Retina (tissue), 1 donor: ENCODE data around the gene UBE2Q2.
A peak's percentile ranks its signal among the peaks of the same experiment; 100 is the strongest.

Experiments
- DNase-seq: peaks from one replicate; pipeline ENCODE4 v3.0.0-alpha.2; 2016

The UBE2Q2 gene

DNA sequence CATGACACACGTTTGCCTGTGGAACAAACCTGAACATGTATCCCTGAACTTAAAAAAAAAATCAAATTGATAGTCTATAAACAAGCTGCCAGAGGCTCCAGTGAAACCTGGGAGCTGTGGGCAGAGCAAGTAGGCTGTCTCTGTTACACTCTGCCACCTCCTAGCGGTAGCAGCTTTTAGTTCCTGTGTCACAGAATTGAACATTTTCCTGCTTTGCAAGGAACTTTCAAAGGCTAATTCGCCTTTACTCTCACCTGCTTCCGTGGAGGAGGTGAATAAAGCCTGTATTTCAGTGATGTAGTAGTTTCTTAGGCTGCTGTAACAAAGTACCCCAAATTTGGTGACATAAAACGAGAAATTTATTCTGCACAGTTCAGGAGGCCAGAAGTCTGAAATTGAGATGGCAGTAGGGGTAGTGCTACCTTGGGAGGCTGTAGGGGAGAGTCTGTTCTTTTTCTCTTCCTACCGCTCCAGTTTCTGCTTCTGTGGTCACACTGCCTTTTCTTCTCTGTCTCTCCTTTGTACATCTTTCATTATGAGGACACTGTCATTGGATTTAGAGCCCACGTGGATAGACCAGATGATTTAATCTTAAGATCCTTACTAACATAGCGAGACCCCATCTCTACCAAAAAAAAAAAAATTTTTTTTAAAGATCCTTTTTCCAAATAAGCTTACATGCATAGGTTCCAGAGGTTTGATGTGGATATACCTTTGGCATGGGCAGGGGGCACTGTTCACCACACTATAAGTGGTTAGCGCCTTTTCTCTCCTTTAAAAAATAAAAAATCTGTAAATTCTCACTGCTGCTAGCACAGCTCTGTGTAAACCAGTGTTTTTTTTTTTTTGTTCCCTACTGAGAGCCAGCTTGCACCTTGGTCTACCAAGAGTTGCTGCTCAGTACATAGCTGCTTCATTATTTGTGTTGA, 85.7 kb downstream of the UBE2Q2 start:
- DNase-seq, result peak; percentile 6

DNA sequence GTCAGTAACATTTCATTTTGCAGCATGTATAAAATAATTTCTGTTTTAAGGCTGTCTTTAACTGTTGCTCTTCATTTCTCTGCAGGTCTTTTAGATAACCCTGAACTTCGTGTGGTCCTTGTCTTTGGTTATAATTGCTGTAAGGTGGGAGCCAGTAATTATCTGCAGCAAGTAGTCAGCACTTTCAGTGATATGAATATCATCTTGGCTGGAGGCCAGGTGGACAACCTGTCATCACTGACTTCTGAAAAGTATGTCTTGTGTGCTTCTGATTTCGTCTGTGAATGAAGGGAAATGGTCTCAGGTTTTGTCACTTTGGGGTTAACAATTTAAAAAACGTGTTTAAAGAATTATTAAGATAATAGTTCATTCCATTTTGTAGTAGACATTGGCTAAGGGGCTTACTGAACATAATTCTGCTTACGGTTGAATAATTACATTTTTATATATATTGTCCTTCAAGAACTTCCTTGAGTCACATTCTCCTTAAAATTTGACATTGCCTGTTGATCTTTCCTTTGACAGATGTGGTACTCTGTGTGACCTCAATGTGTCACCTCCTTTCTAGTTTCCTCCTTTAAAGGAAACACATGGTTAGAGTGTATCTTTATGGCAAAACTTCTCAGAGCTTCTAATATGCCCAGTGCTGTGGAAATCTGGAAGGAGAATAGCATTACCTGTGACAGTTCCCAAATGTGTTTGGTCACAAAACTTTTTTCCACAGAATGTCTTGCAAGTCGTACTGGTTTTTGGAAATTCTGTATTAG, 86.7 kb downstream of the UBE2Q2 start:
- DNase-seq, result no peak

DNA sequence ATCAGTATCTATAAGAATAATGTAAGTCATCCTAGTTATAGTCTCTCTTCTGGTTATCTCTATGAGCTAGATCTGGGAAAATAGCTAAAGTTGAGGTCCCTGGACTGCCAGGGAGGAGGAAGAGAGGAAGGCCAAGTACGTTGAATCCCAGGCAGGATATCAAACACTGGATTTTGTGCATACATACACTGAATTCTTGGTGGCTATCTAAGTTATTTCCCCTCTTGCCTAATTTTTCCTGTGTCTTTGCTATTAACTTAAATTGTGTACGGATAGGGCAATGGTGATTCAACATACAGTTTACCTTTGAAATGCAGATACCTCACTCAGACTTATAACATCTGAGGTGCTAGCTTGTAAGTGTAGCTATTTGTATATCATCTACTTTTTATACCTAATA, 87.6 kb downstream of the UBE2Q2 start:
- no peak for DNase-seq

DNA sequence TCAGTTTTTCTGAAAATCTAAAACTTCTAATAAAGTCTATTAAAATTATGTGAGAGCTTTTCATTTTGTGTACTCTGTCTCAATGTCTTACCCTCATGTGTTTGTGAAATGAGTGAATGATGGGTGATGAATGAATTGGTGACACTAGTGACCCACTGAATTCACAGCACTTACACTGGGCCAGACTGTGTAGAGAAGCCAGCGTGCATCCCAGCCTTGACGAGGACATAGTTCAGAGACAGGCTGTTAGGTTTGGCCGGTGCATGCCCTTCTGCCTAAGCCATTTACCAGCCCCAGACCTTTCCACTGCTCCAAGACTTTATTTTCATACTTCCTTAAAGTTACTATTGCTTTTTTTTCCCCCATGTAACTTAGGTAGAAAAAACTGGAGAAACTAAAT, 99.2 kb downstream of the UBE2Q2 start:
- DNase-seq, result no peak

DNA sequence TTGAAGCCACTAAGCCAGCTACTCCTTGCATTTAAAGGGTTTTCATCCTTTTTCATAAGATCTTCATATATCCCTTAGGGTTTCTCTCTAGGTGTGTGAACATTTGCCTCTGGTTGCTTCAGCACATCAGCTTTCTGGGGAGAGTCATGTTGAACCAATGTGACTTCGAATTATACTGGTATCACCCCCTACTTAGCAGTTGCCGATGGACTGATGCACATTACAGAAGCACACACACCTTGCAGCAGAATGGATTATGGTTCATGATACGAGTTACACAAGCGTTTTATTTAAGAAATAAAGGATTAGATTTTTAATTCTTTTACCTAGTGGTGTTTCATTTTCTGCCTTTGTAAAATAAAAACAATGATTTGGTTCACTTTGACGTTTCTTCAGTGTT, 100.0 kb downstream of the UBE2Q2 start:
- no peak for DNase-seq

DNA sequence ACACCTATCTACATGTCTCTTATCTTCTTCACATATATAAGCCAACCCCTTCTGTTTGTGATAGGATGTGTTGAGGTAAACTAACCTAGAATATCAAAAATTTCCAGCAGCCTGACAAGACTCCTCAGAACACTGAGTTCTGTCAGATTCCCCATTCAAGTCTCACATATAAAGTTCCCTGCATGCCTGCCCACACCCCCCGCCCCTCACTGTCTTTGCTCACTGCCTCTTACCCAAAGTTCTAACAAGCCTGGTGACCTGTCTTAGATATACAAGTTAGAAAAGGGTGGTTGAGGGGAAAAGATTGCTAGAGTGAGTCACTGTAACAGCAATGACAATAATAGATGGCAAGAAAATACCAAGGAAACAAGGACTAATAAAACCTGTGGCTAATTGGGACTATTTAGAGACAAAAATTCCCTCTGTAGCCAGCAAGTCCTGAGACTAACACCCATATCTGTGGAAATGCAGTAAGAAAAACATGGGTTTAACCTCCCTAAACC, 100.5 kb downstream of the UBE2Q2 start:
- DNase-seq, result no peak

DNA sequence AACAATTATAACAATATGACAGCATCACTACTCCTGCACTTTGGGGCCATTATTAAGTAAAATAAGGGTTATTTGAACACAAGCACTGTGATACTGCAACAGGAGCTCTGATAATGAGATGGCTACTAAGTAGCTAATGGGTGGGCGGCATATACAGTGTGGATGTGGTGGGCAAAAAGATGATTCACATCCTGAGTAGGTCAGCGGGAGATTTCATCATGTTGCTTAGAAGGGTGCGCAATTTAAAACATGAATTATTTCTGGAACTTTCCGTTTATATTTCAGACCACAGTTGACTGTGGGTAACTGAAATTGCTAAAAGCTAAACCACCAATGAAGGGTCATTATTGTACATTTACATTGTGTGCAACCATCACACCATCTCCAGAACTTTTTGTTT, 102.7 kb downstream of the UBE2Q2 start:
- no peak for DNase-seq

DNA sequence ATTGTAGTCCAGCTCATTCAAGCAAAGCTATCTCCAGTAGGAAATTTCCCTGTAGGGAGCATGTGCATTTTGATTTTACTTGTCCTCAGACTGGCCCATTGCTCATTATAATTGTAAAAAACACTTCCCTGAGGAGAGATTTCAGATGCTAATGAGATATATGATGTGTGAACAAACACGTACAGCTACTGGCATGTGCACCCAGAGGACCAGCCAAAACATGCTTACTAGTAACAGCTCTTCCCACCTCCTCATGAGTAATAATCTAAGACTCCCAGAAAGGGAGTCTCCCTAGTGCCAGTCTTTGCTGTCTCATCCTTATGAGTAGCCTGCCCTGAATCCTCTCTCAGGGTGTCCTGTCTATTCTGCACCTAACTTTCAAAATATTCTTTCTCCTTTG, 103.8 kb downstream of the UBE2Q2 start:
- no peak for DNase-seq

DNA sequence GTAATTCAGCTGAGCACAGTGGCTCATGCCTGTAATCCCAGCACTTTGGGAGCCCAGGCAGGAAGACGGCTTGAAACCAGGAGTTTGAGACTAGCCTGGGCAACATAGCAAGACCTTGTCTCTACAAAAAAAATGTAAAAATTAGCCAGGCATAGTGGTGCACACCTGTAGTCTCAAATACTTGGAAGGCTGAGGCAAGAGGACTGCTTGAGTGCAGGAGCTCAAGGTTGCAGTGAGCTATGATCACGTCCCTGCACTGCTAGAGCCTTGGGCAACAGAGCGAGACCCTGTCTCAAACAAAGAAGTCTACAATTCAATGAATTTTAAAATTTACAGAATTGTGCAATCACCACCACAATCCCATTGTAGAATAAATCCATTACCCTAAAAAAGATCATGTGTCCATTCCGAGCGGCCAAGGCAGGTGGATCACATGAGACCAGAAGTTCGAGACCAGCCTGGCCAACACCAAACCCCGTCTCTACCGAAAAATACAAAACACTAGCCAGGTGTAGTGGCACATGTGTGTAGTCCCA, 105.6 kb downstream of the UBE2Q2 start:
- DNase-seq, result no peak
